Cerebellar nuclear complex (tissue), 1 donor: ENCODE measurements around the gene TGFB1.

Experiments used
- DNase-seq, 2 experiments: peaks; one replicate each; lab custom pipeline; 2025; lab: John Stamatoyannopoulos, UW

TGFB1 gene

GRCh38 chr19:41321204-41321599, 32.5 kb downstream of the TGFB1 start:
- no peak for DNase-seq

- DNase-seq = no peak
Observed at GRCh38 chr19:41320568-41320967, 33.2 kb downstream of the TGFB1 start.

GRCh38 chr19:41320185-41320518, 33.6 kb downstream of the TGFB1 start:
- no peak for DNase-seq

- DNase-seq = no peak
Observed at GRCh38 chr19:41319500-41320184, 34.1 kb downstream of the TGFB1 start.

GRCh38 chr19:41318696-41319499, 34.8 kb downstream of the TGFB1 start:
- no peak for DNase-seq

GRCh38 chr19:41316306-41316920, 37.3 kb downstream of the TGFB1 start:
- DNase-seq = no peak

GRCh38 chr19:41311613-41312012, 42.1 kb downstream of the TGFB1 start:
- no peak for DNase-seq

- DNase-seq = no peak
Observed at GRCh38 chr19:41311072-41311471, 42.6 kb downstream of the TGFB1 start.

GRCh38 chr19:41310033-41310831, 43.5 kb downstream of the TGFB1 start, which contains the start of gene CCDC97:
Gene CCDC97, plus strand, starts transcription at chr19:41310172. Its CDS starts 139 bp downstream, at chr19:41310311.
- DNase-seq = peak in 1 of 2 experiments; percentile 39

- DNase-seq = no peak
Observed at GRCh38 chr19:41309180-41310032, 44.3 kb downstream of the TGFB1 start.

- peak in 1 of 2 experiments; percentile 15 for DNase-seq
Observed at GRCh38 chr19:41308450-41309179, 45.1 kb downstream of the TGFB1 start.

GRCh38 chr19:41307954-41308449, 45.7 kb downstream of the TGFB1 start:
- no peak for DNase-seq

- DNase-seq = no peak
Observed at GRCh38 chr19:41307090-41307875, 46.4 kb downstream of the TGFB1 start.

- DNase-seq = no peak
Observed at GRCh38 chr19:41305927-41306793, 47.6 kb downstream of the TGFB1 start.

- DNase-seq = no peak
Observed at GRCh38 chr19:41304706-41305483, 48.8 kb downstream of the TGFB1 start.

GRCh38 chr19:41303954-41304353, 49.8 kb downstream of the TGFB1 start:
- DNase-seq = no peak

GRCh38 chr19:41302624-41303351, 50.9 kb downstream of the TGFB1 start:
- no peak for DNase-seq
